Left forelimb (tissue), 1 donor: ENCODE results near the gene ANKRD36.
A peak's percentile ranks its signal among the peaks of the same experiment; 100 is the strongest.
"Not testable (repeated sequence)": the region's sequence is repeated elsewhere in the genome, so short reads cannot be mapped to it uniquely, and the experiment has no call there.

Experiments
- DNase-seq: peaks from one replicate; pipeline ENCODE4 v3.0.0-alpha.2; 2018; ENCODE audit warnings: low spot score

Gene ANKRD36

DNA sequence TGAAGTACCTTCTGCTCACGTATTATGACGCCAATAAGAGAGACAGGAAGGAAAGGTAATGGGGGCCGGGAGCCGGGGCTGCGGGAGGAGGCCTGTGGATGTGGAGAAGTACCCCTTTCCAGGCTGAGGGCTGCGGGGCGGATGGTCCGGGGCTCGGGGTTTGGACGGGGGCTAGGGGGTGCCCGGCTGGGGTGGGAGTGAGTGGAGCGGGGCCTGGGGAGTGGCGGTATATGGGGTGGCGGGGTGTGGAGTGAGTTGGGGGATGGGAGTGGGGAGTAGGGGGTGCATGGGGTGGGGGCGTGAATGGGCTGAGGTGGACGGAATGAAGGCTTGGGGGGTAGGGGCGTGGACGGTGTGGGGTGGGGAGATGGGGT is 916 bp downstream of the ANKRD36 start:
- DNase-seq: peak; percentile 22

DNA sequence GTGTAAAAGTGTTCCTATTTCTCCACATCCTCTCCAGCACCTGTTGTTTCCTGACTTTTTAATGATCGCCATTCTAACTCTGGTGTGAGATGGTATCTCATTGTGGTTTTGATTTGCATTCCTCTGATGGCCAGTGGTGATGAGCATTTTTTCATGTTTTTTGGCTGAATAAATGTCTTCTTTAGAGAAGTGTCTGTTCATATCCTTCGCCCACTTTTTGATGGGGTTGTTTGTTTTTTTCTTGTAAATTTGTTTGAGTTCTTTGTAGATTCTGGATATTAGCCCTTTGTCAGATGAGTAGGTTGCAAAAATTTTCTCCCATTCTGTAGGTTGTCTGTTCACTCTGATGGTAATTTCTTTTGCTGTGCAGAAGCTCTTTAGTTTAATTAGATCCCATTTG is 16.1 kb downstream of the ANKRD36 start:
- DNase-seq: not testable (repeated sequence)

DNA sequence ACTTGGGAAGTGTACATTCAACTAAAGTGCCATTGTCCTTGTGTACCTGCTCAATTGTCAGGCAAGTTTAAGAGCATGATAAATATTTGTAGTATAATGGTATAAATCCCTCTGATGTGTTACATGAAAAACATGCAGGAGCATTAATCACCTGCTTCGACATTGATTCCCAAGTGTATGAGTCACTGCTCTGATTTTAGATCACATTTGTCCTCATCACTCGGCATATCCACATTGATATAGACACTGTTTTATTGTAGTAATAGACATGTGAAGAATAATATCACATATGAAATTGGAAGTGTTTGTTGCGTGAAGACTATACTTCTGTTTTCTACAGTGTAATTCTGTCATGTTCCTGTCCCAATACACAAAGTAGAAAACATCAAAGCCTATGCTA is 31.1 kb downstream of the ANKRD36 start:
- not testable (repeated sequence) for DNase-seq

DNA sequence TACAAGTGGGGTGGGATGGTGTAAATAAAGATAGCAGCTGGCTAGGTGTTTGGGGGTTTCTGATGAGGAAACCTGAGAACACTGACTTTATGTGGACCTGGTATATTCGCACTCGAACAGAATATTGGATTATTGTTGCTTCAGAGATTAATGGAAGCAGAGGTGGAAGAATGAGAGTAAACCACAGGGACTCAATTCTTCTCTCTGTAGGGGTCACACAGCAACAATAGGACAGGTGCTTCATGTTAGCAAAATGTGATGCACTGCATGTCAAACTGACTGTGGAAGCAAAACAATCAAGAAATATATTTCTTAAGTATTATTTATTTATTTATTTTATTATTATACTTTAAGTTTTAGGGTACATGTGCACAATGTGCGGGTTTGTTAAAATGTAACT is 53.6 kb downstream of the ANKRD36 start:
- not testable (repeated sequence) for DNase-seq

DNA sequence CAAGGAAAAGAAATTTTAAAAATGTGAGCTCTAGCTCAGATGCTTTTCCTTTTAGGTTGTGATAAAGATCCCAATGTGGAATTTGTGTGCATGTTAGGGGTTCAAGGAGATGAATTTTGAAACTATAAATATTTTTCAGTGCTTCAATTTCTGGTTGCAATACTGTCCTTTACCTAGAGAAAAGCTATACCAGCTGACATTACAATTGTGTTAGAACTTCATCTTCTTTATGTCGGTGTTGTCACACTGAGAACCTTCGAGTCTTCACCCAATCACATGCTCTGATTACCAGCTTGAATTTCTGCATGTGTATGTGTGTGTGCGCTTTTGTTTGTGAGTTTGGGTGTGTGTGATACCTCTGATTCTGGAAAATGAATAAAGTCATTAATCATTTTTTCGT is 55.0 kb downstream of the ANKRD36 start:
- not testable (repeated sequence) for DNase-seq

DNA sequence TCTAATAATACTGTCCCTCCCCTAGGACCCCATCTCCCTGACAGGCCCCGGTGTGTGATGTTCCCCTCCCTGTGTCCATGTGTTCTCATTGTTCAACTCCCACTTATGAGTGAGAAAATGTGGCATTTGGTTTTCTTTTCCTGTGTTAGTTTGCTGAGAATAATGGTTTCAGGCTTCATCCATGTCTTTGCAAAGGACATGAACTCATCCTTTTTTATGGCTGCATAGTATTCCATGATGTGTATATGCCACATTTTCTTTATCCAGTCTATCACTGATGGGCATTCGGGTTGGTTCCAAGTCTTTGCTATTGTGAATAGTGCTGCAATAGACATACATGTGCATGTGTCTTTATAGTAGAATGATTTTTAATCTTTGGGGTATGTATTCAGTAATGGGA is 55.6 kb downstream of the ANKRD36 start:
- DNase-seq: not testable (repeated sequence)

DNA sequence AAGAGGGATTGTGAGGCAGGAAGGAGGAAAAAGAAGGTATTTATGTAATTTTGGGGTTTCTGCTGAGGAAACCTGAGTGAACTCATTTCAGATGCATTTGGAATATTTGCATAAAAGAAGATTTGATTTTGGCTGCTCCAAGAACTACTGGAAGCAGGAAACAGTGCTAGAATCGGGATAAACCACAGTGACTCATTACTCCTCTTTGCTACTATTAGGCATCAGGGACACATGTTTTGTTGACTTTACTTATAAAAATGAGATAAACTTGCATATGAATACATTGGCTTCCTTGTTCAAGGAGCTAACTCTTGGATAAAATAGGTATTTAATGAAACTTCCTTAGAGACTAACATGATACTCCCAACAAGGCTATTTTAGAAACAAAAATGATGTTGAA is 67.4 kb downstream of the ANKRD36 start:
- DNase-seq: not testable (repeated sequence)

DNA sequence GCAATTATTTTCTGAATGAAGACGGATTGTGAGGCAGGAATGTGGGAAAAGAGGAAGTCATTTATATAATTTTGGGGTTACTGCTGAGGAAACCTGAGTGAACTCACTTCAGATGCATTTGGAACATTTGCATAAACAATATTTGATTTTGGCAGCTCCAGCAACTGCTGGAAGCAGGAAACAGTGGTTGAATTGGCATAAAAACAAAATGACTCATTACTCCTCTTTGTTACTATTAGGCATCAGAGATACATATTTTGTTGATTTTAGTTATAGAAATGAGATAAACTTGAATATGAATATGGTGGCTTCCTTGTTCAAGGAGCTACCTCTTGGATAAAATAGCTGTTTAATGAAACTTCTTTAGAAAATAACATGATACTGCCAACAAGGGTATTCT is 82.4 kb downstream of the ANKRD36 start:
- not testable (repeated sequence) for DNase-seq

DNA sequence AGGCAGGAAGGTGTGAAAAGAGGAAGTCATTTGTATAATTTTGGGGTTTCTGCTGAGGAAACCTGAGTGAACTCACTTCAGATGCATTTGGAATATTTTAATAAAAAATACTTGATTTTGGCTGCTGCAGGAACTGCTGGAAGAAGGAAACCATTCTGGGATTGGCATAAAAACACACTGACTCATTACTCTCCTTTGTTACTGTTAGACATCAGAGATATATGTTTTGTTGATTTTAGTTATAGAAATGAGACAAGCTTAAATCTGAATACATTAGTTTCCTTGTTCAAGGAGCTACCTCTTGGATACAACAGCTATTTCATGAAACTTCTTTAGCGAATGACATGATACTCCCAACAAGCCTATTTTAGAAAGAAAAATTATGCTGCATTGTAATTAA is 84.3 kb downstream of the ANKRD36 start:
- not testable (repeated sequence) for DNase-seq

DNA sequence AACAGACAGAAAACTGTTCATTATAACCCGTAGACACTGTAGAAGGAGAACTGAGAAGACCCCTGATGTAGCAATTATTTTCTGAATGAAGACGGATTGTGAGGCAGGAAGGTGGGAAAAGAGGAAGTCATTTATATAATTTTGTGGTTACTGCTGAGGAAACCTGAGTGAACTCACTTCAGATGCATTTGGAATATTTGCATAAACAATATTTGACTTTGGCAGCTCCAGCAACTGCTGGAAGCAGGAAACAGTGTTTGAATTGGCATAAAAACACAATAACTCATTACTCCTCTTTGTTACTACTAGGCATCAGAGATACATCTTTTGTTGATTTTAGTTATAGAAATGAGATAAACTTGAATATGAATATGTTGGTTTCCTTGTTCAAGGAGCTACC is 87.9 kb downstream of the ANKRD36 start:
- DNase-seq: not testable (repeated sequence)

DNA sequence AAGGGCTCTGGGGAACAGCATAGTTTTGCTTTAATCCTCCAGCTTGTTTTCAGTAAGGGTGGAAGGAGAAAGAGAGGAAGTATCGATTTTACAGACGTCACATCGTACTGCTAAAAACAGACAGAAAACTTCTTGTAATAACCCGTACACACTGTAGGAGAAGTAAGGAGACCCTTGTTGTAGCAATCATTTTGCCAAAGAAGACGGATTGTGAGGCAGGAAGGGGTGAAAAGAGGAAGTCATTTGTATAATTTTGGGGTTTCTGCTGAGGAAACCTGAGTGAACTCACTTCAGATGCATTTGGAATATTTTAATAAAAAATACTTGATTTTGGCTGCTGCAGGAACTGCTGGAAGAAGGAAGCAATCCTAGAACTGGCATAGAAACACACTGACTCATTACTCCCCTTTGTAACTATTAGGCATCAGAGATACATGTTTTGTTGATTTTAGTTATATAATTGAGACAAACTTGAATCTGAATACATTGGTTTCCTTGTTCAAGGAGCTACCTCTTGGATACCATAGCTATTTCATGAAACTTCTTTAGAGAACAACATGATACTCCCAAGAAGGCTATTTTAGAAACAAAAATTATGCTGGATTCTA is 89.8 kb downstream of the ANKRD36 start:
- DNase-seq: not testable (repeated sequence)

DNA sequence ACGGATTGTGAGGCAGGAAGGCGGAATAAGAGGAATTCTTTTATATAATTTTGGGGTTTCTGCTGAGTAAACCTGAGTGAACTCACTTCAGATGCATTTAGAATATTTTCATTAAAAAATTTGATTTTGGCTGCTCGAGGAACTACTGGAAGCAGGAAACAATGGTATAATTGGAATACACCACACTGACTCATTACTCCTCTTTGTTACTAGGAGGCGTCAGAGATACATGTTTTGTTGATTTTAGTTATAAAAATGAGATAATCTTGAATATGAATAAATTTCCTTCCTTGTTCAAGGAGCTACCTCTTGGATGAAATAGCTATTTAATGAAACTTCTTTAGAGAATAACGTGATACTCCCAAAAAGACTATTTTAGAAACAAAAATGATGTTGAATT is 97.4 kb downstream of the ANKRD36 start:
- DNase-seq: no peak

DNA sequence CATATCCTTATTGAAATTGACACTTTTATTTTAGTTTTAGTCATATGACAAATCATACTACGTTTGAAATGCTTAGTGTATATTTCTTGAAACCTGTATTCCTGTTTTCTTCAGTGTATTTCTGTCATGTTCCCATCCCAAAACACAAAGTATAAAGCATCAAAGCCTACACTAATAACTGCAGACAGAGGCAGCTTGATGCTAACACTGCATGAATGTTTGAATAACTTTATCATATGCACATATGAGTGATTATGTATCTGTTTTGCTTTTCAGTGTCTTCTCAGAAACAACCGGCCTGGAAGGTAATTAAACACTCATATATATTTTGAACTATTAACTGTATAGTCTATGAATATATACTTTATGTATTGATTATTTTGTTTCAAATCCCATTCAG is 102.1 kb downstream of the ANKRD36 start:
- not testable (repeated sequence) for DNase-seq

DNA sequence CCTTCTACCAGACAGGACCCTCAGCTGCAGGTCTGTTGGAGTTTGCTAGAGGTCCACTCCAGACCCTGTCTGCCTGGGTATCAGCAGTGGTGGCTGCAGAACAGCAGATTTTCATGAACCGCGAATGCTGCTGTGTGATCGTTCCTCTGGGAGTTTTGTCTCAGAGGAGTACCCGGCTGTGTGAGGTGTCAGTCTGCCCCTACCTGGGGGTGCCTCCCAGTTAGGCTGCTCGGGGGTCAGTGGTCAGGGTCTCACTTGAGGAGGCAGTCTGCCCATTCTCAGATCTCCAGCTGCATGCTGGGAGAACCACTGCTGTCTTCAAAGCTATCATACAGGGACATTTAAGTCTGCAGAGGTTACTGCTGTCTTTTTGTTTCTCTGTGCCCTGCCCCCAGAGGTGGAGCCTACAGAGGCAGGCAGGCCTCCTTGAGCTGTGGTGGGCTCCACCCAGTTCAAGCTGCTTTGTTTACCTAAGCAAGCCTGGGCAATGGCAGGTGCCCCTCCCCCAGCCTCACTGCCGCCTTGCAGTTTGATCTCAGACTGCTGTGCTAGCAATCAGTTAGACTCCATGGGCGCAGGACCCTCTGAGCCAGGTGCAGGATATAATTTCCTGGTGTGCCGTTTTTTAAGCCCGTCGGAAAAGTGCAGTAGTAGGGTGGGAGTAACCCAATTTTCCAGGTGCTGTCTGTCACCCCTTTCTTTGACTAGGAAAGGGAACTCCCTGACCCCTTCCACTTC is 118.1 kb downstream of the ANKRD36 start:
- not testable (repeated sequence) for DNase-seq

DNA sequence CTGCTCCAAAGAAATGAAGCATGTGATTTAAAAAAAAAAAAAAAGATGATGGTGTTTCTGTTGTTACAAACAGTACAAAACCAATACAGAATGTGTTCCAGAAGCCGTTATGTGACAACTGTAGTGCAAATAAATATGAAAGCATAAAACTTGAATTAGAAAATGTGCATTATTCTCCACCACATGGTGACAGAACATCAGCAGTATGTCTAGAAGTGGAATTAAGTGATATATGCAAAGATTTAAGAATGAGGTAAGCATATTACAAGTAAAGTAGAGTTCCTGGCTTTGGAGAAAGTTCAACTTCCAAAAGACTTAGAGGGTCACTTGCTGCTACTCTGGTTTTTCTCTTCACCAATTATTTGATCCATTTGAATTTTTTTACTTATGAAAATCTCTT is 120.0 kb downstream of the ANKRD36 start:
- not testable (repeated sequence) for DNase-seq

DNA sequence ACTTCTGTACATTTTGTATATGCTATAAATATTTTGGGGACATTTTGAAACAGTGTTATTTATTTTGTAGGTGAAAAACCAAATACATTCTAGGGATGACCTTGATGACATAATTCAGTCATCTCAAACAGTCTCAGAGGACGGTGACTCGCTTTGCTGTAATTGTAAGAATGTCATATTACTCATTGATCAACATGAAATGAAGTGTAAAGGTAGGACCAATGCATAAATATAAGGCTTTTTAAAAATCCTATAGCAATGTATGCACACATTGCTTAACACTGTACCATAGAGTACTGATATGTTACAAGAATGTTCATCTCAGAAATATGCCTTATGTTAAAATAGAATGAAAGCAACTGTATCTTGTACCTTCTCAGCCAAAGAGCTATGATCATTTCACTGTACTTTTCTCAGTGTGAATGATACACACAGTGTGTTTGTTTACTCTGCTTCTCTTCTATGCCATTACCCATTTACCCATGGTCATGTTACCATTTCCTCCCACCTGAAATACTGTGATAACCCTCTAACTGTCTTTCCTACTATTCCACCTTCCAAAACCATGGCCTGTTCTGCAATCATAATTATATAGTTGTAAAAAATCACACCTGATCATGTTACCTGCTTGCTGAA is 120.8 kb downstream of the ANKRD36 start:
- DNase-seq: not testable (repeated sequence)

DNA sequence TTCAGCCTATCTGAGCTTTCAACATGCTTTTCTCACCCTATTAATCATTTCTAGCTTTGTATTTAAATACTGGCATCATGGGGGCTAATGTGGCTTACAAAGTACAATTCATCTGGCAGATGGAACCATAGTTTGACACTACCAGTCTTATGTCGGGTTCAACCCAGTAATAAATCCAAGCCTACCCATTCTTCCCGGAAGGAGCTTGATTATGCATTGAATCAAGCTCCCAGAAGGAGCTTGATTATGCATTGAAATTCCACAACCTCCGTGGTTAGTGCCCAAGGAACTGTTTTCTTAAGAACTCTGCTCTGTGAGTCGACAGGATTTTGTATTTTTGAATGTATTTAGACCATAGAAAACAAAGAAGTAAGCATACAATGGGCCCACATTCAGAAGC is 148.2 kb downstream of the ANKRD36 start:
- not testable (repeated sequence) for DNase-seq

DNA sequence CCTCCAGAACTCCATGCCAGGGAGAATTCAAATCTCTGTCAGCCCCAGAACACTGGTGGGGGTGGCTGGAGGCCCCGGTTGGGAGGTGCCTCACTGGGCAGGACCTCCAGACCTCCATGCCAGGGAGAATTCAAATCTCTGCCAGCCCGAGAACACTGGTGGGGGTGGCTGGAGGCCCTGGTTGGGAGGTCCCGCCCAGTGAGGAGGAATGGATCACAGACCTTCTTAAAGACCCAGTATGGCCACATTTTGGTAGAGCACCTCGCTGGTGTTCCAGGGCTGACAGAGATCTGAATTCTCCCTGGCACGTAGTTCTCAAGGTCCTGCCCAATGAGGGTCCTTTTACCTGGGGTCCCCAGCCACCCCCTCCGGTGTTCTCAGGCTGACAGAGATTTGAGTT is 153.5 kb downstream of the ANKRD36 start:
- DNase-seq: not testable (repeated sequence)

DNA sequence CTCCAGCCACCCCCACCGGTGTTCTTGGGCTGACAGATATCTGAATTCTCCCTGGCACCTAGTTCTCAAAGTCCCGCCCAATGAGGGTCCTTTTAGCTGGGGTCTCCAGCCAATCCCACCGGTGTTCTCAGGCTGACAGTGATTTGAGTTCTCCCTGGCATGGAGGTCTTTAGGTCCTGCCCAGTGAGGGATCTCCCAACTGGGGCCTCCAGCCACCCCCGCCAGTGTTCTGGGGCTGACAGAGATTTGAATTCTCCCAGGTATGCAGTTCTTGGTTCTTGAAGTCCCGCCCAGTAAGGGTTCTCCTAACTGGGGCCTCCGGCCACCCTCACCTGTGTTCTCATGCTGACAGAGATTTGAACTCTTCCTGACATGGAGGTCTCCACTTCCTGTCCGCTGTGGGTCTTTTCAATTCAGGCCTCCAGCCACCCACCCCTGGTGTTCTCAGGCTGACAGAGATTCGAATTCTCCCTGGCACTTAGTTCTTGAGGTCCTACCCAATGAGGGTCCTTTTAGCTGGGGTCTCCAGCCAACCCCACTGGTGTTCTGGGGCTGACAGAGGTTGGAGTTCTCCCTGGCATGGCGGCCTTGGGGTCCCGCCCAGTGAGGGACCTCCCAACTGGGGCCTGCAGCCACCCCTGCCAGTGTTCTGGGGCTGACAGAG is 154.6 kb downstream of the ANKRD36 start:
- DNase-seq: peak; percentile 63

DNA sequence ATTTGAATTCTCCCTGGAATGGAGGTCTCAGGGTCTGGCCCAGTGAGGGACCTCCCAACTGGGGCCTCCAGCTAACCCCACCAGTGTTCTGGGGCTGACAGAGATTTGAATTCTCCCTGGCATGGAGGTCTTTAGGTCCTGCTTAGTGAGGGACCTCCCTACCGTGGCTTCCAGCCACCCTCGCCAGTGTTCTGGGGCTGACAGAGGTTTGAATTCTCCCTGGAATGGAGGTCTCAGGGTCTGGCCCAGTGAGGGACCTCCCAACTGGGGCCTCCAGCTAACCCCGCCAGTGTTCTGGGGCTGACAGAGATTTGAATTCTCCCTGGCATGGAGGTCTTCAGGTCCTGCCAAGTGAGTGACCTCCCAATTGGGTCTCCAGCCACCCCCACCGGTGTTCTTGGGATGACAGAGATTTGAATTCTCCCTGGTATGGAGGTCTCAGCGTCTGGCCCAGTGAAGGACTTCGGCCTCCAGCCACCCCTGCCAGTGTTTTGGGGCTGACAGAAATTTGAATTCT is 155.2 kb downstream of the ANKRD36 start:
- peak; percentile 62 for DNase-seq

DNA sequence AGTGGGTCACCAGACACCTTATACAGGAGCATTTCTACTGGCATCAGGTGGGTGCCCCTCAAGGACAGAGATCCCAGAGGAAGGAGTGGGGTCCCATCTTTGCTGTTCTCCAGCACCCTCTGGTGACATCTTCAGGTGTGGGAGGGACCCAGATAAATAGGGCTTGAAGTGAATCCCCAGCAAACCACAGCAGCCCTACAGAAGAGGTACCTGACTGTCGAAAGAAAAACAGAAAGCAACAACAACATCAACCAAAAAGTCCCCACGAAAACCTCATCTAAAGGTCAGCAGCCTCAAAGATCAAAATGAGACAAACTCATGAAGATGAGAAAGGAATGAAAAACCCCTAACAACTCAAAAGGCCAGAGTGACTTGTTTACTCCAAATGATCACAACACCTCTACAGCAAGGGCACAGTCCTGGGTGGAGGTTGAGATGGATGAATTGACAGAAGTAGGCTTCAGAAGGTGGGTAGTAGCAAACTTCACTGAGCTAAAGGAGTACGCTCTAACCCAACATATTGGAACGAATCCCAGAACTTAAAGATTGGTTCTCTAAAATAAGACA is 163.4 kb downstream of the ANKRD36 start:
- DNase-seq: not testable (repeated sequence)

DNA sequence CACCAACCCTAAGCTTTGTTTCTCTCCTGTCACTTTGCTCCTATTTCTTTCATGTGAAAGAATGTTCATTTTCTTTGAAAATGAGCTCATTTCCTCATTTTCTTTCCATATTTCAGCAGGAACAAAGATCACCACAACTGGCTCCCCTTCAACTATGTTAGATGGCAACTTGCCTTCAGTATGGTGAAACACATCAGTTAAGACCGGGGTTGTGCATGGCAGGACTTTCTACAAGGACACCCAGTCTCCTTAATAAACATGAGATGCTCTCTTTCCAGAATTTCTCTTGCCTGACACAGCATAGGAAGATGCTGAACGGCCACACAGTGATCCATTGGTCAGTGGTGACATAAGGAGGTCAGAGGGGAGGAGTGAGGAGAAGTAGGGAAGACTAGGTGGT is 172.2 kb downstream of the ANKRD36 start:
- not testable (repeated sequence) for DNase-seq
